Measurements from ENCODE around the gene KIRREL2.
"Not testable (repeated sequence)": the region's sequence is repeated elsewhere in the genome, so short reads cannot be mapped to it uniquely, and the experiment has no call there.

The KIRREL2 gene

GRCh38 chr19:35897706-35898451 is 41.2 kb downstream of the KIRREL2 start:
- DNase-seq (ENCODE audit: low read depth in 2 of 2): no peak

- DNase-seq (ENCODE audit: low read depth in 2 of 2): no peak
Observed at GRCh38 chr19:35898499-35898809, 41.7 kb downstream of the KIRREL2 start.

- DNase-seq (ENCODE audit: low read depth in 2 of 2): peak; percentile 19 to 36
Observed at GRCh38 chr19:35899547-35900214, 43.0 kb downstream of the KIRREL2 start.

- DNase-seq (ENCODE audit: low read depth in 2 of 2): no peak
Observed at GRCh38 chr19:35901055-35901644, 44.4 kb downstream of the KIRREL2 start.

- DNase-seq (ENCODE audit: low read depth in 2 of 2): no peak
Observed at GRCh38 chr19:35901854-35902661, 45.3 kb downstream of the KIRREL2 start, which contains the start of gene HCST. Gene HCST (plus strand): TSS chr19:35902529. CDS start chr19:35902594, 65 bp downstream.

GRCh38 chr19:35902870-35903475 is 46.3 kb downstream of the KIRREL2 start:
- DNase-seq (ENCODE audit: low read depth in 2 of 2): no peak

GRCh38 chr19:35903550-35904179 is 47.0 kb downstream of the KIRREL2 start:
- DNase-seq (ENCODE audit: low read depth in 2 of 2): peak in 1 of 2 experiments; percentile 15

- no peak for DNase-seq (ENCODE audit: low read depth in 2 of 2)
Observed at GRCh38 chr19:35904311-35905068, 47.8 kb downstream of the KIRREL2 start.

GRCh38 chr19:35905178-35905727 is 48.5 kb downstream of the KIRREL2 start:
- DNase-seq (ENCODE audit: low read depth in 2 of 2): no peak

- no peak for DNase-seq (ENCODE audit: low read depth in 2 of 2)
Observed at GRCh38 chr19:35907377-35907745, 50.6 kb downstream of the KIRREL2 start.

- DNase-seq (ENCODE audit: low read depth in 2 of 2): no peak
Observed at GRCh38 chr19:35908010-35908441, 51.3 kb downstream of the KIRREL2 start, which contains the start of gene TYROBP. Gene TYROBP (minus strand): TSS chr19:35908295. CDS start chr19:35908228, 67 bp downstream.

- no peak for DNase-seq (ENCODE audit: low read depth in 2 of 2)
Observed at GRCh38 chr19:35908973-35909683, 52.4 kb downstream of the KIRREL2 start.

- DNase-seq (ENCODE audit: low read depth in 2 of 2): no peak
Observed at GRCh38 chr19:35909684-35910035, 52.9 kb downstream of the KIRREL2 start.

GRCh38 chr19:35910355-35910754 is 53.6 kb downstream of the KIRREL2 start:
- not testable (repeated sequence) for DNase-seq (ENCODE audit: low read depth in 2 of 2)

- no peak for DNase-seq (ENCODE audit: low read depth in 2 of 2)
Observed at GRCh38 chr19:35911173-35911572, 54.5 kb downstream of the KIRREL2 start.

GRCh38 chr19:35911790-35912189 is 55.1 kb downstream of the KIRREL2 start:
- no peak for DNase-seq (ENCODE audit: low read depth in 2 of 2)

GRCh38 chr19:35913589-35913988 is 56.9 kb downstream of the KIRREL2 start:
- no peak for DNase-seq (ENCODE audit: low read depth in 2 of 2)

GRCh38 chr19:35915443-35915842 is 58.7 kb downstream of the KIRREL2 start:
- DNase-seq (ENCODE audit: low read depth in 2 of 2): no peak

Data from fibroblast of skin of left biceps (primary cell).